ENCODE measurements around the gene LIPK.
A peak's percentile ranks its signal among the peaks of the same experiment; 100 is the strongest.

Gene LIPK

DNA sequence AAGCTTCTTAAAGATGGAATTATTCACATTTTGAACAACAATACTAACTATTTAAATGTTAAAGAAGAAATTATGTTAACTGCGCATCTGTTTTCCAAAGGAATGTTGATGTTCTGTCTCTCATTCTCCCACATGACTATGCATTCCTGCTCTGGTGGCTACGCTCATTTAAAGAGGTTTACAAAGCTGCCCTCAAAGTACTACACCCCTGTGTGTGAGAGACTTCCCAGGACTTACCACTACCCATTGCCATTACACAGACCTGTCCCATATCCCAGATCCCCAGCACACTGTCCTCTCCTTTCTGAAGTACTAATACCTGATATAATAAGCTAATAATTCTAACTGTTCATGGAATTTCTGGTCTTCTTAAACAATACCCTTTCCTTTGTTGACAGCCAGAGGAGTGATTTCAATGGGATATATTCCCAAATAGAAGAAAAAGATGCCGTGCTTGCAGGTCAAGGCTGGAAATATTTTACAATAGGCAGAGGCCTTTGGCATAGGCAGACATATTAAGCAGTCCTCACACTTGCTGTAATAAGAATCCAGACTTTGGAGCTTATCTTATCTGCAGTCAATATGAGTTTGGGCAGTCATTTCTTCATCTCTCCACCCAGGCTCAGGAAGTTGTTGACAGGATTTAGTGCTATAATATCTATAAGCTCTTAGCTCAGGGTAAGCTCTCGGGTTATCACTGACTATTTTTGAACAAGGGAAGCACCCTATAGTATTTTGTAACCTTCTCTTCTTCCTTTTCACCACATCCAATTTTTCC is 29.6 kb upstream of the LIPK start:
- TF ChIP-seq CTCF (IDR thresholded peaks at IDR 0.05; ENCODE audit: insufficient read depth, low read length, poor library complexity, severe bottlenecking) = no peak
- no peaks in the 10 kb centered on the region for H3K36me3 ChIP-seq (ENCODE audit: control insufficient read depth, insufficient read depth, low read length)
- no peak for DNase-seq (ENCODE audit: extremely low read depth, insufficient read length)
- no peak overlapping the region for H3K4me3 ChIP-seq (replicated peaks; ENCODE audit: low read depth, low read length)
- H3K27me3 ChIP-seq (replicated peaks; ENCODE audit: control insufficient read depth, insufficient read depth, low read length) = no peaks in the 10 kb centered on the region

DNA sequence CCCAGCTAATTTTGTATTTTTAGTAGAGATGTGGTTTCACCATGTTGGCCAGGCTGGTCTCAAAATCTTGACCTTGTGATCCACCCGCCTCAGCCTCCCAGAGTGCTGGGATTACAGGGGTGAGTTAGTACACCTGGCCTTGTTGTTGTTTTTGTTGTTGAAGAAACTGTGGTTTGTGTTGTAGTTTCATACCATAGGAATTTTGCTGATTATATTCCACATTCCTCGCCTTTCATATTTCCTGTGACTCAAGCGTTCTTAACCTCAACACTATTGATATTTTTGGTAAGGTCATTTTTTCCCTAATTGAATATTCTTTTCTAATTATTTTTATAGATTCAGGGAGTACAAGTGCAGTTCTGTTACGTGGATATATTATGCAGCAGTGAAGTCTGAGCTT is 25.1 kb upstream of the LIPK start:
- no peak for DNase-seq (ENCODE audit: extremely low read depth, insufficient read length)
- no peak for TF ChIP-seq CTCF (IDR thresholded peaks at IDR 0.05; ENCODE audit: insufficient read depth, low read length, poor library complexity, severe bottlenecking)
- no peak overlapping the region for H3K4me3 ChIP-seq (replicated peaks; ENCODE audit: low read depth, low read length)

GRCh38 chr10:88682491-88682890 is 23.6 kb upstream of the LIPK start:
- Histone ChIP-seq H3K27me3 (replicated peaks; ENCODE audit: control insufficient read depth, insufficient read depth, low read length) (no peaks in the 10 kb centered on the region), H3K4me3 (replicated peaks; ENCODE audit: low read depth, low read length) (no peak overlapping the region), H3K36me3 (ENCODE audit: control insufficient read depth, insufficient read depth, low read length) (no peaks in the 10 kb centered on the region)
- no peak for TF ChIP-seq CTCF (IDR thresholded peaks at IDR 0.05; ENCODE audit: insufficient read depth, low read length, poor library complexity, severe bottlenecking)
- DNase-seq (ENCODE audit: extremely low read depth, insufficient read length) = no peak

More for the DNA sequence above, 25.1 kb upstream of the LIPK start:
- Histone ChIP-seq H3K27me3 (replicated peaks; ENCODE audit: control insufficient read depth, insufficient read depth, low read length) (no peaks in the 10 kb centered on the region), H3K36me3 (ENCODE audit: control insufficient read depth, insufficient read depth, low read length) (no peaks in the 10 kb centered on the region)

GRCh38 chr10:88687853-88688467 is 18.1 kb upstream of the LIPK start:
- no peaks in the 10 kb centered on the region for H3K36me3 ChIP-seq (ENCODE audit: control insufficient read depth, insufficient read depth, low read length)
- TF ChIP-seq CTCF (IDR thresholded peaks at IDR 0.05; ENCODE audit: insufficient read depth, low read length, poor library complexity, severe bottlenecking) = peak; percentile 73
- no peak overlapping the region for H3K4me3 ChIP-seq (replicated peaks; ENCODE audit: low read depth, low read length)
- DNase-seq (ENCODE audit: extremely low read depth, insufficient read length) = no peak
- no peaks in the 10 kb centered on the region for H3K27me3 ChIP-seq (replicated peaks; ENCODE audit: control insufficient read depth, insufficient read depth, low read length)

DNA sequence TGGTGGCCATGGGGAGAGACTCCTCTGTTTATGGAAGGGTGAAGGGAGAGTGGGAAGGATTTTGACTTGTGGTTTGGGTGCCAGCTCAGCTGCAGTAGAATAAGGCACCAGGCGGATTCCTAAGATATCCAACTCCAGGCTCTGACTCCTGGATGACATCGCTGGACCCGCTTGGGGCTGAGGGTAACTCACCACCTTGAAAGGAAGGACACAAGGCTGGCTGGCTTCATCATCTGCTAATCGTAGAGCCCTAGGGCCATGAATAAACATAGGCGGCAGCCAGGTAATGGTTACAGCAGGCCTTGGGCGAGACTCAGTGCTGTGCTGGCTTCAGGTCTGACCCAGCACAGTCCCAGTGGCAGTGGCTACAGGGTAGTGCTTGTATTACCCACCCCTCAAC is 16.7 kb upstream of the LIPK start:
- Histone ChIP-seq H3K4me3 (replicated peaks; ENCODE audit: low read depth, low read length) (no peak overlapping the region), H3K27me3 (replicated peaks; ENCODE audit: control insufficient read depth, insufficient read depth, low read length) (no peaks in the 10 kb centered on the region), H3K36me3 (ENCODE audit: control insufficient read depth, insufficient read depth, low read length) (no peaks in the 10 kb centered on the region)
- no peak for TF ChIP-seq CTCF (IDR thresholded peaks at IDR 0.05; ENCODE audit: insufficient read depth, low read length, poor library complexity, severe bottlenecking)
- no peak for DNase-seq (ENCODE audit: extremely low read depth, insufficient read length)

All from GM06990 (cell line).